ENCODE results near the gene IFT88.
A peak's percentile ranks its signal among the peaks of the same experiment; 100 is the strongest.

The IFT88 gene

DNA sequence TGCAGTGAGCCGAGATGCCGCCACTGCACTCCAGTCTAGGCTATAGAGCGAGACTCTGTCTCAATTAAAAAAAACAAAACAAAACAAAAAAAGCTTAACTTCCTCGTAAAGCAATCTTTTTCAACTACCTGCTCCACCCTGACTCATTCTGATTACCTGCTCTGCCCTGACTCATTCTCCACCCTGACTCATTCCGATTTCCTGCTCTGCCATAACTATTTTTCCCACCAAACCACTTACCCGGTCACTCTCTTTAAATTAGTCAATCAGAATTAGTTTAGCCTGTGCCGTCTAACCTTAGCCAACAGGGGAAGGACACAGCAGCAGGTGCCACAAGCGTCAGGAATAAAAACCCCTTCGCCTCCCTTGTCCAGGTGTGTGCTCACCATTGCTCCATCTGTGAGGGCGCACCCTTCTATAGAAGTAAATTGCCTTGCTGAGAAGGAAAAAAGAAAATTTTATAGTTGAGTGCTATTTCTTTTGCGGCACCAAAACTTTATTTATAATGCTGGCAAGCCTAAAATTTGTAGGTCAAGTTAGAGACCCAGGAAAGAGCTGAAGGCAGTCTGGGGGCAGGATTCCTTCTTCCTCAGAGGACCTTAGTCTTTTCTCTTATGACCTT lies 1.7 kb upstream of the IFT88 start:
- FAIRE-seq (no peak), DNase-seq (ENCODE audit: insufficient read length, low spot score) (no peak)
- TF ChIP-seq, protein P1, sequence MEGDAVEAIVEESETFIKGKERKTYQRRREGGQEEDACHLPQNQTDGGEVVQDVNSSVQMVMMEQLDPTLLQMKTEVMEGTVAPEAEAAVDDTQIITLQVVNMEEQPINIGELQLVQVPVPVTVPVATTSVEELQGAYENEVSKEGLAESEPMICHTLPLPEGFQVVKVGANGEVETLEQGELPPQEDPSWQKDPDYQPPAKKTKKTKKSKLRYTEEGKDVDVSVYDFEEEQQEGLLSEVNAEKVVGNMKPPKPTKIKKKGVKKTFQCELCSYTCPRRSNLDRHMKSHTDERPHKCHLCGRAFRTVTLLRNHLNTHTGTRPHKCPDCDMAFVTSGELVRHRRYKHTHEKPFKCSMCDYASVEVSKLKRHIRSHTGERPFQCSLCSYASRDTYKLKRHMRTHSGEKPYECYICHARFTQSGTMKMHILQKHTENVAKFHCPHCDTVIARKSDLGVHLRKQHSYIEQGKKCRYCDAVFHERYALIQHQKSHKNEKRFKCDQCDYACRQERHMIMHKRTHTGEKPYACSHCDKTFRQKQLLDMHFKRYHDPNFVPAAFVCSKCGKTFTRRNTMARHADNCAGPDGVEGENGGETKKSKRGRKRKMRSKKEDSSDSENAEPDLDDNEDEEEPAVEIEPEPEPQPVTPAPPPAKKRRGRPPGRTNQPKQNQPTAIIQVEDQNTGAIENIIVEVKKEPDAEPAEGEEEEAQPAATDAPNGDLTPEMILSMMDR (IDR thresholded peaks at IDR 0.05; ENCODE audit: insufficient read depth, missing control alignments): no peak

DNA sequence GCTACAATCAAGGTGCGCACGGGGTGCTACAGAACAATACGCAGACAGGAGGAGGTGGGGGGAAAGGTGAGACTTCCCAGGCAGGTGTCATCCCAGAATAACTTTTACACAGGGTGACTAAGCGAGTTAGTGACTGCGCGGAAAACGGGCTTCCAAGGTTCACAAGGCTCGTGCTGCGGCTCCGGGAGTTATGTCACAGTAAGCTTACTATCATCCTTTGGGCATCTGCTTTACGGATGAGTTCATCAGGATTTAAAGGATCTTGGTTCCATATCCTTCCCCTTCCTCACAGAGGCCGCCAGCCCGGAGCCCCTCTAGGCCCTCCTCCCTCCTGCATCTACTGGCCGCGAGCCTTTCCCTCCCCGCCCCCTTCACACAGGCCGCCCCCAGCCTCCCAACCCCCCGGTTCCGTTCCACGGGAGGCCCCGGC lies 474 bp upstream of the IFT88 start:
- FAIRE-seq: no peak
- DNase-seq (ENCODE audit: insufficient read length, low spot score): peak; percentile 62
- TF ChIP-seq, protein P1 (IDR thresholded peaks at IDR 0.05; ENCODE audit: insufficient read depth, missing control alignments): no peak

DNA sequence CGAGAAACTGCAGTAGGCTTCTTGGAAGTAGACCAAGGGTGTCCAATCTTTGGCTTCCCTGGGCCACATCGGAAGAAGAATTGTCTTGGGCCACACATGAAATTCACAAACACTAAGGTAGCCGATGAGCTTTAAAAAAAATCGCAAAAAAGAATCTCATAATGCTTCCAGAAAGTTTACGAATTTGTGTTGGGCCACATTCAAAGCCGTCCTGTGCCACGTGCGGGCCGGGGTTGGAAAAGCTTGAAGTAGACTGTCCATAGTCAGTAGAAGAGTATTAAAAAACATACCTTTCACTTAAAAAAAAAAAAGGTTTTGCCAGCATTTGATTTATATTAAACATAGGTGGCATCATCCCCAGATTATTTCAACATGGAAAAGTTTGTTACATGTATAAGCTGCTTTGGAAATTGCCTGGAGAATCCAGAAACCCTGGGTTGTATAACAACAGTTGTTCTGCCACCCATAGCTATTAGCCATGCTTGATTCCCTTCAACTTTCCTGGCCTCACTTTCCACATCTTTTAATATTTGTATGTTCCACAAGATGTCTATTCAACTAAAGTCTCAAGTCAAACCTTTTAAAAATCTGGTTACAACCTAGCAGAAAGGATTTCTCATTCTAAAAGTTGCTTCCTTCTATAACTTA lies 1.0 kb downstream of the IFT88 start:
- DNase-seq (ENCODE audit: insufficient read length, low spot score) (no peak), FAIRE-seq (no peak)
- TF ChIP-seq, protein P1 (IDR thresholded peaks at IDR 0.05; ENCODE audit: insufficient read depth, missing control alignments): no peak

DNA sequence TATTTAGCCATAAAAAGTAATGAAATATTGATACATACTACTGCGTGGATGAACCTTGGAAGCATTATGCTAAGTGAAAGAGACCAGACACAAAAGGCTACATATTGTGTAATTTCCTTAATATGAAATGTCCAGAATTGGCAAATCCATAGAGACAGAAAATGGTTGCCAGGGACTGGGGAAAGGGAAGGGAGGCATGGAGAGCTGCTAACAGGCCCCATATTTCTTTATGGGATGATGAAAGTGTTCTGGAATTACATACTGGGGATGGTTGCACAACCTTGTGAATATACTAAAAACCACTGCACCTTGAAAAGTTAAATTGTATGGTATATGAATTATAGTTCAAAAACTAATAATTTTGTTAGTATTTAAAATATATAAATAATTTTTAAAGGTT lies 3.6 kb downstream of the IFT88 start:
- no peak for DNase-seq (ENCODE audit: insufficient read length, low spot score)
- no peak for FAIRE-seq
- TF ChIP-seq, protein P1 (IDR thresholded peaks at IDR 0.05; ENCODE audit: insufficient read depth, missing control alignments): no peak

DNA sequence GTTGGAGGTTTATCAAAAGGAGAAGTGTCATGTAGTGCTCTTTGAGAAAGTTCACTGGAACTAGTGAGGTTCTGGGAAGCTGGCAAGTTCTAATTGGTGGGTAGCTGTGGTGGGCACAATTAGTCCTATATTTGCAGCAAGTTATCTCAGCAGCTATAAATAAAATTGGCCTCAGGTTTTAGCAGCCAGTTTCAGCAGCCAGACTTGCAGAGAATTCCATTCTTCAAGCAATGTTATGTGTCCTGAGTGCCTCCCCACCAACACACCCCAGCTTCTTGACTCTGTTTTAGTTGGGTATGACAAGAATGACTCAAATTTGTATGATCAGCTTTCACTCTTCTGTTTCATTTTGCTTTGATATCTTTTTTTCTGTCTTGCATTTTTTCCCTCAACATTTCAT lies 4.7 kb downstream of the IFT88 start:
- FAIRE-seq: no peak

DNA sequence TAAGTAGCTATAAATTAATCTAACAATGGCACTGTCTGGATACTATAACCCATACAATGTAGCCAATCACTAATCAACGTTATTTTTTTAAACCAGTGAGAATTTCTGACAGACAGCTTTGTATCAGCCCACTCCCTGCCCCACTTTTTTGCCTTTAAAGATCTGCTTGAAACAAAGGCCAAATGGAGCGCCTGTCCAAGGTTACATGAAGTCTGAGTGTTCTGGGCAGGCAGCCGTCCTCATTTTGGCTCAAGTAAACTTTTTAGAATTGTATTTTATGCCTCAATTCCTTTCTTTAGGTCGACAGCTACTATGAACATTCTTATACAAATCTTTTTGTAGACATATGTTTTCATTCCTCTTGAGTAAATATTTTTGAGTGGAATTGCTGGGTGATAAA lies 6.2 kb downstream of the IFT88 start:
- DNase-seq (ENCODE audit: insufficient read length, low spot score): no peak
- no peak for FAIRE-seq
- TF ChIP-seq, protein P1 (IDR thresholded peaks at IDR 0.05; ENCODE audit: insufficient read depth, missing control alignments): no peak

More for the DNA sequence above, 4.7 kb downstream of the IFT88 start:
- TF ChIP-seq, protein P1 (IDR thresholded peaks at IDR 0.05; ENCODE audit: insufficient read depth, missing control alignments): no peak
- no peak for DNase-seq (ENCODE audit: insufficient read length, low spot score)

DNA sequence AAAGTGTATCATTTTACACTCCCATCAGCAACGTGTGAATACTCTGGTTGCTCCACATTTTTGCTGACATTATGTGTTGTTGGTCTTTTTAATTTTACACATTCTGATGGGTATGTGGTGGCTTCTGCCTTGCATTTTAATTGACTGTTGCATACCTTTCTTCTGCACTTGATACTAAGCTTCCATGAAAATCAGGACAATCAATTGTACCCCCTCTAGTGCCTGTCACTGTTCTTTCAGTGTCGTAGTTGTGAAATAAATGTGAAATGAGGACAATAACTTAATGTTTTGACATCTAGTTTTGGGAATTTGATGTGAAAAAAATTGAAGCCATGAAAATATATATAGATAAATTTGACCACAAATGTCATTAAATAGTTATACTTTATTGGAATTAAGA lies 6.7 kb downstream of the IFT88 start:
- FAIRE-seq: no peak
- no peak for DNase-seq (ENCODE audit: insufficient read length, low spot score)
- TF ChIP-seq, protein P1 (IDR thresholded peaks at IDR 0.05; ENCODE audit: insufficient read depth, missing control alignments): no peak
